ENCODE results near the gene INIP. TPM values are rescaled to one million over a fixed set of nuclear protein-coding genes. Genes with fewer than 3 reads are reported as not detected.

INIP gene
- total RNA-seq, 4 donors from 2014 or later = 15.0 to 24.0 (median 21.3) TPM

DNA sequence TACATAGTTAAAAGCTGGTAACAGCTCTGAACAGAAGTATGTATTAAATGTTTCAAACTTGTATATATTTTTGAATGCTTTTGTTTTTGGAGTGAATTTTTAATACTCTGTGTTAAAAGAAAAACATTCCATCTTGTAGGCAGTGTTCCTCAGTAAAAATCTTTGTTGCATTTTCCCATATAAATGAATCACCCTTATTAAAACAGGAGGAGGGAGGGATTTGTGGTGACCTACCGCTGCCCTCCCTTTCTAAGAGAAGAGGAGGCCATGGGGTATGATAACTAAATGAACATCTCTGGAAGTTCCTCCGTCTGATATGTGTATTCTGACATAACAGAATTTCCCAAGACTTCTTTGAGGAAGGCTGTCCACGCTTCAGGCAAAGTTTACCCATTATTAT is 53.4 kb downstream of the INIP start:
- DNase-seq = no peak
- no peaks in the 10 kb centered on the region for H3K27me3 ChIP-seq
- TF ChIP-seq POLR2A (IDR thresholded peaks at IDR 0.05) (no peak), CTCF (IDR thresholded peaks at IDR 0.05) (no peak)
- no peaks in the 10 kb centered on the region for H3K4me1 ChIP-seq
- H3K9me3 ChIP-seq = no peaks in the 10 kb centered on the region
- no peak overlapping the region for H3K4me3 ChIP-seq
- H3K36me3 ChIP-seq = no peaks in the 10 kb centered on the region
- no peak overlapping the region for H3K27ac ChIP-seq

- peaks cover 0 to 4% (median 0%) of the 10 kb centered on the region in 3 donors for H3K36me3 ChIP-seq
- no peaks in the 10 kb centered on the region for H3K9me3 ChIP-seq
- H3K4me1 ChIP-seq = no peaks in the 10 kb centered on the region
- TF ChIP-seq CTCF (IDR thresholded peaks at IDR 0.05) (no peak), POLR2A (IDR thresholded peaks at IDR 0.05) (no peak)
- no peak for DNase-seq
- H3K27me3 ChIP-seq = no peaks in the 10 kb centered on the region
- H3K27ac ChIP-seq = no peak overlapping the region
- H3K4me3 ChIP-seq = no peak overlapping the region
Observed at GRCh38 chr9:112663681-112664080, 54.2 kb downstream of the INIP start.

GRCh38 chr9:112659906-112660305 is 58.0 kb downstream of the INIP start:
- no peak for DNase-seq
- H3K27me3 ChIP-seq = no peaks in the 10 kb centered on the region
- no peaks in the 10 kb centered on the region for H3K9me3 ChIP-seq
- peaks cover 0 to 4% (median 0%) of the 10 kb centered on the region in 3 donors for H3K36me3 ChIP-seq
- H3K4me3 ChIP-seq = no peak overlapping the region
- no peak overlapping the region for H3K27ac ChIP-seq
- H3K4me1 ChIP-seq = no peaks in the 10 kb centered on the region
- no peak for TF ChIP-seq CTCF (IDR thresholded peaks at IDR 0.05)
- no peak for TF ChIP-seq POLR2A (IDR thresholded peaks at IDR 0.05)

GRCh38 chr9:112655668-112656067 is 62.2 kb downstream of the INIP start:
- Histone ChIP-seq H3K27me3 (no peaks in the 10 kb centered on the region), H3K4me3 (no peak overlapping the region), H3K9me3 (no peaks in the 10 kb centered on the region), H3K27ac (no peak overlapping the region), H3K4me1 (no peaks in the 10 kb centered on the region), H3K36me3 (peaks cover 0 to 4% (median 0%) of the 10 kb centered on the region in 3 donors)
- DNase-seq = no peak
- TF ChIP-seq POLR2A (IDR thresholded peaks at IDR 0.05) (no peak), CTCF (IDR thresholded peaks at IDR 0.05) (no peak)

DNA sequence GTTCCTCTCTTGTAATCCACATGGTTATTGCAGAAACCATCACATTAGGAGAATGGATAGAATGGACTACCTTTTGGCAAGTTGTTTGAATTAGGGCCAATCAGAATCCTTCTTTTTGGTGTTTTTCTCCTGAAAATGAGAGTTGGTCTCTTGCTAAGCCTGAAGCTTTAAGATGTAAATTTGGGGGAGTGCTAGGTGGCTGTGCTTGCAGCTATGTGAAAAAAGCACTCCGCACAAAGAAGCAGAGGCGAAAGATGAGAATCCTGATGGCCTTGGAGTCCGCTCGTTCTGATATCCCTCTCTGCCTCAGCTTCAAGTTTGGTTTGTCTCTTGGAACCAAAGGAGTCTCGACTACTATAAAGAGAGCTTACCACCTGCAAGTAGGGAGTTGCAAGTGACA is 63.6 kb downstream of the INIP start:
- H3K4me1 ChIP-seq = no peaks in the 10 kb centered on the region
- no peaks in the 10 kb centered on the region for H3K27me3 ChIP-seq
- peaks cover 0 to 2% (median 0%) of the 10 kb centered on the region in 3 donors for H3K36me3 ChIP-seq
- TF ChIP-seq CTCF (IDR thresholded peaks at IDR 0.05) (no peak), POLR2A (IDR thresholded peaks at IDR 0.05) (no peak)
- H3K4me3 ChIP-seq = no peak overlapping the region
- DNase-seq = no peak
- no peak overlapping the region for H3K27ac ChIP-seq
- no peaks in the 10 kb centered on the region for H3K9me3 ChIP-seq

- Histone ChIP-seq H3K36me3 (no peaks in the 10 kb centered on the region), H3K9me3 (peaks cover 0 to 5% (median 0%) of the 10 kb centered on the region in 4 donors), H3K27me3 (no peaks in the 10 kb centered on the region), H3K4me1 (no peaks in the 10 kb centered on the region), H3K4me3 (no peak overlapping the region), H3K27ac (no peak overlapping the region)
- no peak for DNase-seq
- no peak for TF ChIP-seq POLR2A (IDR thresholded peaks at IDR 0.05)
- TF ChIP-seq CTCF (IDR thresholded peaks at IDR 0.05) = no peak
Observed at GRCh38 chr9:112648624-112649023, 69.3 kb downstream of the INIP start.
